Medulla oblongata (tissue), 1 donor: ENCODE results near the gene COMT.
"Not testable (repeated sequence)": the region's sequence is repeated elsewhere in the genome, so short reads cannot be mapped to it uniquely, and the experiment has no call there.

Experiments used
- DNase-seq: peaks from one replicate; pipeline ENCODE4 v3.0.0-alpha.2; 2015; ENCODE audit errors: extremely low spot score

Gene COMT

DNA sequence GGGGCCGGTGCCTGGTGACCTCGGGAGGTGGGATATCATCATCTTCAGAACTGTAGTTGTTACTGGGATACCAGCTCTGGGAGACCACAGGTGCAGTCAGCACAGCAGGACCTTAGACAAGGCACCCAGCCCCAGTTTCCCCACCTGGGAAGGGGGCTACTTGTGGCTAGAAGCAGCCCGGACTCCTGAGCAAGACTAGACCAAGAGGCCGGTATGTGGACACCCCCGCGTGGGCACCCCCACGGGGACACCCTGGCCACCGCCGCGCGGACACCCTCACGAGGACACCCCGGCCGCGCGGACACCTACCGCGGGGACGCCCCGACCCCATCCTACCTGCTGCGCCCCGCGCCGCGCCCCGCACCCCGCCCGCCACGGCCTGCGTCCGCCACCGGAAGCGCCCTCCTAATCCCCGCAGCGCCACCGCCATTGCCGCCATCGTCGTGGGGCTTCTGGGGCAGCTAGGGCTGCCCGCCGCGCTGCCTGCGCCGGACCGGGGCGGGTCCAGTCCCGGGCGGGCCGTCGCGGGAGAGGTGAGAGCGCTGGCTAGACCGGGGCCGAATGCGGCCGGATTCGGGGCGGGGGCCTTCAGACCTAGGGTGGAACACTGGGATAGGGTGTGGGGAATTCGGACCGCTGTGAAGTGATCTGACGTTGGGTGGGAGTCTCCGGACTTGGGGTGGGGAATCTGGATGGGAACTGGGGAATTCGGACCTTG, at the start of gene COMT, which contains the start of gene TXNRD2:
Gene COMT, plus strand, starts transcription at position 408 of the 718 bp plus-strand sequence. CDS start 20,755 bp downstream, outside the sequence.
Gene TXNRD2, minus strand, starts transcription at position 454 of the 718 bp plus-strand sequence. Its CDS starts 15 bp downstream, at position 439.
- DNase-seq, result peak; percentile 46

DNA sequence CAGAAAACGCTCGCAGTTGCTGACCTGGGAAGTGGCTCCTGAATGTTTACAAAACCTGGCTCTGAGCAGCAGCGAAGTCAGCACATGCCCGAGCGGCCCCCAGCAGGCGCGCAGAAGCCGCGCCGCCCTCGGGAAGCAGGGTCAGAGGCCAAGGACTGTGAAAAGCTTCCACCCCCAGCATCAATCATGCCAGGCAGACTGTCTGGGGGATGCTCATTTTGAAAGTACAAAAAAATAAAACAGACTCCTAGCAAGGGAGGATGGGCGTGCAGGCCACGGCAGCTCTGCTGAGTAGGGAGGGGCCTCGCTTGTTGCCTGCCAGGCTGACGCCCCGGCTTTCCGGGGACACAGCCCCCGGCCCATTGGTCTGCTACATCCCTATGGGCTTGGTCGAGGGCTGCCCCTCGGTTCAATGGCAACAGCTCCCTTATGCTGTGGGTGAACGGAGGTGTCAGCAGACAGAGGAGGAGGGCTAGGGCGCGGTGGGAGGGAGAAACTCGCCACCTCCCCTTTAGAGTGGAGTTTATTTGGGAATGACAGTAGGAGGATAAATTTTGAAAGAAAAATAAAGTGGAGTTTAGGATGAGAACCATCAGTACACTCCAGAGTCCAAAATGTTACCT, 49.2 kb upstream of the COMT start:
- DNase-seq, result no peak

DNA sequence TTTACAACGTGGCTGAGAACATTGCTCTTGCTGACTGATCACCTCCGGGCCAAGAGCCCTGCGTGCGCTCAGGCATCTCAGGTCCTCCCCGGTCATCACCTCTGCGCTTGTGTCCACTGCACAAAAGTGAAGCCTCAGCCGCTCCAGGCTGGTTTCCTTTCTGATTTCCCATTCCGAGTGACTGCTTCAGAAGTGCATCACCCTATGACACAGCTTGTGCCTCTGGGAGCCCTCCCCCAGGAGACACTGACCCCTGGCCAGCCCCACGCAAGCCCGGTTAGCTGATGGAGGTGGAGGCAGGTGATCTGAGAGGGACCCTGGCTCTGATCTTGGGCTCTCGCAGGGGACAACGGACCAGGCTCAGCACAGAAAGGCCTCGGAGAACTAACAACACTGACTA, 48.6 kb upstream of the COMT start:
- DNase-seq, result no peak

DNA sequence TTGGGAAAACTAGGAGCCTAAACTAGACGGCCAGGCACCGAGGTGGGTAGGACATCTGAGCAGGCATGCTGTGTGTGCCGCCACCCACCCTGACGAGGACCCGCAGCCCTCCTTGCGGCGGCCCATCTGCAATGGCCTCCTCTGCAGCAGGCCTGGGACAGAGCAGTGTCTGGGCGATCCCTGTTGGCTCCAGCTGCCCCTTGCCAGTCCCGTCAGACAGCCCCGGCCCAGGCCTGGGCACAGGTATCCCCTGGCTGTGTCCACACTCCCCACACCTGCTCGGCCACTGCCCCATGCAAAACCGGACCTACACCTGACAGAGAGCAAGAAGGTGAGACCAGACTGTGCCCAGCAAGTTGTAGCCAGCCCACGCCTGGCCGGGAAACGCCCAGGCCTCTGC, 48.2 kb upstream of the COMT start:
- no peak for DNase-seq

DNA sequence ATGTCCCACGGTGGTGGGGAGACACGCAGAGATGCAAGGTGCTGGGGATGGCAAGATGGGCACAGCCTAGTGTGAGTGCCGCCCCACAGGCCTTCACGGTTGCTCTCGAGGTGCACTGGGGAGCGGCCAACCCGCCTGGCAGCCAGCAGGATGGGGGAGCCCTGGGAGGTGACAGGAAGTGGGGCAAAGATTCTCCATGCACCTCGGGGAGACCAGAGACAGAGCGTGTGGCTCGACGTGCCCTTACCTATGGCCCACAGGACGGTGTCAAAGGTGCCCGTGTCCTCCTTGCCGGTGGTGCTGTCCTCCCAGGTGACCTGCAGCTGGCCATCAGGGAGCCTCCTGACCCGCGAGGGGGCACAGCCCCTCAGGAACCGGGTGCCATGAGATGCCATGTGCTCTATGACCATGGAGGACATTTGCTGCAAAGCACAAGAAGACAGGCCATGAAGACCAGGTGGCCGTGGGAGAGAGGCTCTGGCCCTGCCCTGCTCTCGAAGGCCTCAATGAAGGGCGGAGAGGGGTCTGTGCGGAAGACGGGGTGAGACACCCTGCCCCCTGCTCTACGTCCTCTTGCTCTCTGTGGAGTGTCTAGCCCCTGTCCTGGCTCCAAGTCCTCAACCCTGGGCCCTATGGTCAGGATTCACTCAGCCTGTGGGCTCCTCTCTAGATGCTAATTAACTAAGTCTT, 46.3 kb upstream of the COMT start:
- no peak for DNase-seq

DNA sequence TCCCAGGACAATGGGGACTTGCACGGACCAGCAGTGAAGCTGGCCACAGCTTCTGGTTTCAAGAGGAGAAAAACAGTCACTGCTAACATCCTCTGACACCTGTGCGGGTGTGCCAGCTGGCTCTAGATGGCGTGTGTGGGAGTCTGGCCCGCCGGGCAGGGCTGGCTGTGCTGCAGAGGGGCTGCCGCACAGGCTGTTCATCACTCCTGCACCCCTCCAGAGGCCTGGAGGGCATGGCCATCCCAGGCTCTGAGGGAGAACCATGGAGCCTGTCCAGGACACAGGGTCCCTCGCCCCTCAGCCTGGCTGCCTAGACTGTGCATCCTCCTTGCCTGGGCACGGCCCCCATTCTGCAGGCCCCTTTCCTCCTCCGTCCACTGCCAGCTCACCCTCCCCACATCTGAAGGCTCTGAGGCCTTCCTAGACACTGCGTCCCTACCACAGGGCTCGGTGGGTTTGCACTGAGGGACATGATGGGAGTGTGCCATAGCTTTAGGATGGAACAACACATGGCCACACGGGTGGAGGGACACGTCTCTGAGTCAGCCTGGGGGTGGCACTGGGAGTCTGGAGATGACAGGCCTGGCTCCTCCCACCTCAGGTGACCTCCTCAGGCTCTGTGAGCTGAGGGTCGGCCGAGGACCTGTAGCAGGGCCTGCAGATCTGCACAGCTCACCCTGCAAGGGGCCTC, 44.8 kb upstream of the COMT start:
- no peak for DNase-seq

DNA sequence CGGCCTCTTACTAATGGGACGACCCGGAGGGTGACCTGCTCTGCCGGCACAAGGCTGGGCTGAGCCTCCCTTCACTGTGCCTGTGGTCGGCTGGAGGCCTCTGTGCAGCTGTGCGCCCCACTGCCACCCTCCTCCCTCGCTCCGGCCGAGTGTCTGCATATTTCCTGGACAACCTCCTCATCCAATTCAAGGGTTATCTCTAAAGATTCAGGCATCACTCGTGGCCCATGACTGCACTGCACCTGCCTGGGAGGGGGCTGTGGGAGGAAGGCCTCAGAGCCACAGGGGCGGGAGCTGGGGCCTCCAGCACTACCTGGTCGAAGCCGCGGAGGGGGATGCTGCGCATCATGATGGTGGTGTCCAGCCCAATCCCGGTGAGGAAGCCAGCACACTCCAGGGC, 43.8 kb upstream of the COMT start:
- DNase-seq, result no peak

DNA sequence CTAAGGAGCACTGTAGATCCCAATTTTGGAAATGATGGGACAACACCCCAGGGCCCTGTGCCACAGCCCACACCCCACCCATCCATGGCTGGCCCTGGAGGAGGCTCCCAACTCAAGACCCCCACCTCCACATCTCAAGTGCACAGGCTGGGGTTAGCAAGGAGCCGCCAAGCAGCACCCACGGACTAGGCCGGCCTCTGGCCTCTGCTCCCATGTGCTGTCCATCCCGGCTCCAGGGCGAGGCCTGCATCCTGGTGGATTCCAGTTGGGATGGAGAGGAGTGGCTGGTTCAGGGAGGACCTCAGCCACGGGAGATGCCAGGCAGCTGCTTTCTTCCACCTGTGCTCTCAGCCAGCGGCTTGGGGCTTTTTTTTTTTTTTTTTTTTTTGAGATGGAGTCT, 43.4 kb upstream of the COMT start:
- no peak for DNase-seq

DNA sequence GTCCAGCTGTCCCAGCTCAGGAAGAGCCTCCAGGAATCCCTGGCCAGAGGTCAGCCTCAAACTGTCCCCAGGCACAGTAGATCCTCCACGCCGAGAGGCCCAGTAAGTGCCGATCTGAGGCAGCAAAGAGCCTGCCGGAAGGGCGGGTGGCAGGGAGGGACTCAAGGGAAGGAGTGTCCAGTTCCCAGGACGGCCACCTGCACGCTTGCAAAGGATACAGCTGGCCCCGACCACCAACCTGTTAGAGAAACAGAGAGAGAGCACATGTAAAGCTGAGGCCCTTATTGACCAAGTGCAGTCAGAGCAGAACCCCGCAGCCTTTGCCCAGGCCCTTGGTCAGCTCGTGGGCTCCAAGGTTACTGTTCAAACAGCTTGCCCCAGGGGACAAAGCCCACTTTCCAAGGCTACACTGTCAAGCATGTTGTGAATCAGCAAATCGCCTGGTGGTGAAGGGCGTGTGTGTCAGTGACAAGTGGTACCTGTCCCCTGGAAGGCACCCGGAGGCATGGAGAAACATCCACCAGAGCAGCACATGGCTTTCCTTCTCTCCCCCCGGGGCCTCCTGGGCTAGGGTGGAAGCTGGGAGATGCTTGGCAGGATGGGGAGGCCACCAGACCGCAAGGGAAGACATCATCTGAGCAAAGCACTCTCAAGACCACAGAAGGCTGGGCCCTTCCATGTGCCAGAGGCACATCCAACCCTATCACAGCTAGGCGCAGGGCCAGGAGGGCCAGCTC, 42.6 kb upstream of the COMT start:
- no peak for DNase-seq

DNA sequence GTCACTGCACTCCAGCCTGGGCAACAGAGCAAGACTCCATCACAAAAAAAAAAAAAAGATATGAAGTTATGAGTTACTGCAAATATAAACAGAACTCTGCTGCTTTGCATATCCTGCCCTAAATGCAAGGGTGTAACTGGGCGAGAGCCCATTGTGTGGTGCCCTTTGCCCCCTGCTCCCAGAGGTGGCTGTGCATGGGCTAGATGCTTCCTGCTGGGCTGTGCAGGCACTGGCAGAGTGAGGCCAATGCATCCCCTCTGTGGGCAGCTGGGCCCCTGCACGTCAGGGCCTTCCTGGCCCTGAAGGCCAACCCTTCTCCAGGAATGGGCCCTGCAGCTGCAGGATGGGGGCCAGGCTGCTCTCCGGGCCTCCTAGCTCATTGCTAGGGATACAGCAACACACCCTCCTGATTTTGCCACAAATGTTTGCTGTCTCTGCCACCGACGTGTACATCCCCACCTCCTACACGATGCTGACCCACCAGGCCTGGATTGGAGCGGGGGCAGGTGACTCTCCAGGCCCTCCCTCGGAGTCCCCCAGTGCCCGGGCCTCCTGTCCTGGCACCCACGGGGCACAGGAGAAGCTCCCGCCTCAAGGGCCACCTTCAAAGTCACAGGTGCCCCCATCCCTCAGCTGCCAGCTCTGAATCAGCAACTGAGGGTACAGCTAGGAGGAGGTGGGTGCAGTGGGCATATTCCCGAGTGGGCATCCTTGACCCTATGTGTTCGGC, 40.7 kb upstream of the COMT start:
- DNase-seq, result no peak

DNA sequence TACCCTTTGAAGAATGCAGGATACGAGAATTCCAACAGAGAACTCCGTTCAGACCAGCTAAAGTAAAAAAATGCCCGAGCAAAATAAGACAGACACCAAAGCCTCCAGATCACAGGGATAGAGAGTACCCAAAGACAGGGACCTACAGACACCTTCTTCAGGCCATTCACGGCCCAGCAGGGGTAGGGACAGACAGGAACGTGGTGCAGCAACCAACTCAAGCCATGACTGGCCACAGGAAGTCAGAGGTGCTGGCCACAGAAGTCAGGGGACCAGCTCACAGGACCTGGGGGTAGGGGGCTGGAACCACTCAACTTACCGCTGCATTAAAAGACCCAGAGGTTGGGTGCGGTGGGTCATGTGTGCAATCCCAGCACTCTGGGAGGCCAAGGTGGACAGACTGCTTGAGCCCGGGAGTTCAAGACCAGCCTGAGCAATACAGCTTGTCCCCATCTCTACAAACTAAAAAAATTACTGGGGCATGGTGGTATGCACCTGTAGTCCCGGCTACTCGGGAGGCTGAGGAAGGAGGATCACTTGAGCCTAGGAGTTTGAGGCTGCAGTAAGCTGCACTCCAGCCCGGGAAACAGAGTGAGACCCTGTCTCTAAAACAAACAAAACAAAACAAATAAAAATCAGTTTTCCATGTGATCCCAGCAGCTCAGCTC, 39.9 kb upstream of the COMT start:
- no peak for DNase-seq

DNA sequence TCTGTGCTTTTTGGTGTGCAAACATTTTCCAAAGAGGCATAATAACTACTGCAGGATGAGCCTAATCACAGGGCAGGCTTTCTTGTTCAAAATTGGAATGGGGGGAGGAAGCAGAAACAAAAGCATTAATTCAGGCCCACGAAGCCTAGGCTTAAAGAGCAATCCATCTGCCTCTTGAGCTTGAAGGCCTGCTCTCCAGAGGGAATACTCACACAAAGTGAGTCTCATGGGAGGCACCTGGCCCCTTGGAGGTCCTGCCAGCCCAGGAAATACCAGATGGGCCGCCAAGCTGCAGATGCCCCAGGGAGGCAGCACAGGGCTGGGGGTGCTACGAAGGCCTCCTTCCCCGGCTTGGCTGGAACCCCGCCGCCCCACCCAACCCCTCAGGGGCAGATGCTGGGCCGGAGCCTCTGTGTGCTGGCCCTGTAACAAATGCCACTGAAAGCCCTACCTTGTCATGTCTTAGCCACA, 39.3 kb upstream of the COMT start:
- no peak for DNase-seq

DNA sequence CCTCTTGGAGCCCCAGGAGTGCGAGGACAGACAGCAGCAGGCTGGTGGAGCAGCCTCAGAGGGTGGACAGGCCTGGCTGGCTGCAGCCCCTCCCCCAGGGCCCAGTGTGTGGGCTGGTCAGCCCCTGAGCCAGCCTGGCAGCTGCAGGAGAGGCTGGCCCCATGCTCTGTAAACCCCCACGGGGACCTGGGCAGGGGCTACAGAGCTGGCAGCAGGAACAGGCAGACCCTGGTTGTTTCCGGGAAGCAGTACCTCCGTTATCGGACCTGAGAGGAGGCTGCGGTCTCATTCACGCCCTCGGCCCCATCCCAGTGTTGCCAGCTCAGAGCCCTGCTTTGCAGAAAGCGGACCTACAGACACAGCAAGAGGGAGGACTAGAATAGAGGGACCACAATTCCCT, 38.5 kb upstream of the COMT start:
- no peak for DNase-seq

DNA sequence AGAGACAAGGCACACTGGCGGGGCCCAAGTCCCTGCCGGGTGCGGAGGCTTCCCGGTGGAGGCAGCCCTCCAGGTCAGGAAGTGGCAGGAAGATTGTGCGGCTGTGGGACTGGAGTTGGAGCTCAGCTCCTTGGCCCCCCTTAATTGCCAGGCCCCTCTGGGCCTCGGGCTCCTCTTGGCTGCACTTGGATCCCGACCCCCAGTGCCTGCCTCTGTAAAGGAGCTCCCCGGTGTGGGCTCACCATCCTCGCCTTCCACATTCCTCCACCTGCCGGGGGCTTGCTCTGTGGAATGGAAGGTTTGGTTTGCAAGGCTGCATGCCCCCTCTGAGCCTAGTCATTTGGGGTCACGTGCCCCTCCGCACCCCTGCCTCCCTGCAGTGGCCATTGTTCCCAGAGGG, 38.1 kb upstream of the COMT start:
- DNase-seq, result no peak

DNA sequence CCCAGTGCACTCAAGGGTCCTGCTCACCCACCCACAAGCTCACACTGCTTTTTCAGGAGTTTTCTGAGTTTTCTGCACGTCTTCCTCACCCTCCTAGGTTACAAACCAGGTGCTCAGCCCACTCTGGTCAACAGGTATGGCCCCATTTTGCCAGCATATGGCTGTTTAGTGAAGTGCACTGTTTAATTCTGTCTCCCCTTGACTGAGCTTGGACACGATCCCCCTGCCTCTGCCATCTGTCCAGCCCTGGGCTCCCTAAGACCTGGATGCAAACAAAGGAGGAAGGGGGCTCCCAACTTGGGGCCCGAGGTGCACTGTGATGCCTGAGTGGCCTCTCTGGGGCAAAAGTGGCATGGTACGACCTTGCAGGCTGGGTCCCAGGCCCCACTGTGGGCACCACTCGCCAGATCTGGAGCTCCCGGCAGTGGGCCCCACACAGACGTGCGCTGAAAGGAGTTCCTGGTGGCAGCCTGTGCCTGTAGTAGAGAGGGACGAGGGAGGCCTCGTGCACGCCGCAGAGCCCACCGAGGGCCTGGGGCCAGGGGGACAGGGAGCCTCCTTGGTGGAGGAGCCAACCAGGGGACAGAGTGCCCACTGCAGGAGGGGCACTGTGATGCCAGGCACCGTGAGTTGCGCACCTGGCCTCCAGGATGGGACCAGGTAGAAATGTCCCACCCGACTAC, 37.3 kb upstream of the COMT start:
- no peak for DNase-seq

DNA sequence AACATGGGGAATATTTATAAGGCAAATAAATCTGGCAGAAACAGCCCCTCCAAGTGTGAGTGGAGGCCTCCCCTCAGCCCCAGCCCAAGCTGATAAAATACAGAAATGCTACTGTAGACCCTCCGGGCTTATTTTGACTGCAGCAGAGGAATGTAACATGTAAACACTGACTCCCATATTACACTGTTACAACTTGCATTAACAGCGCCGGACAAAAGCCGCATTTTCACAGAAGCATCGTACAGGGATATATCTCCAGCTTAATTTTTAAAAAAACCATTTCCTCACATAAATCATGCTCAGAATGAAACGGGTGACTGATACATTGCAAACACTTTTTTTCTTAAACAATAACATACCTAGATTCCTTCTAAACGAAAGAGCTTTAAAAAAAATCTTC, 36.6 kb upstream of the COMT start:
- no peak for DNase-seq

DNA sequence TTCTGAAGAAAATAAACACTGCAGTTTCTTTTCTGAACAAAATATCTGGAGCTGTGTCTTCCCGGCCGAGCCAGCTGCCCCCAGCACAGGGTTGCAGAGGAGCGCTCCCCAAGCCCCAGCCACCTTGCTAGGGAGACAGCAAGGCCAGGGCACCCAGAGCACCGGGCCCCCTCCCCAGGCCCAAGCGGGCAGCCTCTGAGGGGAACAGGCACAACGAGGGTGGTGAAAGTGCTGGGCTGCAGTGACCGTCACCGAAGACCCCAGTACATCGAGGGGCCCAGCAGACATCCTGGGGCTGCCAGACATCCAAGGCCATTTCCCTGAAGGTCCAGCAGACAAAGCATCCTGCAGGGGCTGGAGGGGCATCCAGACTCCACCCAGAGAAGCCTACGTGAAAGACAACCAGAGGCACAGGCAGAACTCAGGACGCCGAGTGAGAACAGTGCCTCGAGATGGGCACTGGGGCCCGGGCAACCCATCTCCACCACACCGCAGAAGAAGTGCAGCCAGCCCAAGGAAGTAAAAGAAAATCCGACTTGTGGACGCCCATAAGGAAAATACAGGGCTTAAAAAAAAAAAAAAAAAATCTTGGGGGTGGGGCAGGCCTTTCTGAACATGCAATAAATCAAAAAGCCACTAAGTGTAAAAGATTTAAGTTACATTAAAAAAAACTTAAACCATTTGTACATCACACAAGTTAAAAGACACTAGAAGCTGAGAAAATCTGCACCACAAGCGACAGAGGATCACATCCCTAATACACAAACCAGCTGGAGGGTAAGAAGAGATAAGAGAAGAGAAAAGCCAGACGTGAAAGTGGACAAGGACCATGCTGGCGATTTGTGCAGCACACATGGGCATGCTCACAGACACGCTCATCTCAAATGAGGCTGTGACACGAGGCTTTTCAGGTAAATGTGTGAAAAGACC, 36.0 kb upstream of the COMT start:
- DNase-seq, result no peak

DNA sequence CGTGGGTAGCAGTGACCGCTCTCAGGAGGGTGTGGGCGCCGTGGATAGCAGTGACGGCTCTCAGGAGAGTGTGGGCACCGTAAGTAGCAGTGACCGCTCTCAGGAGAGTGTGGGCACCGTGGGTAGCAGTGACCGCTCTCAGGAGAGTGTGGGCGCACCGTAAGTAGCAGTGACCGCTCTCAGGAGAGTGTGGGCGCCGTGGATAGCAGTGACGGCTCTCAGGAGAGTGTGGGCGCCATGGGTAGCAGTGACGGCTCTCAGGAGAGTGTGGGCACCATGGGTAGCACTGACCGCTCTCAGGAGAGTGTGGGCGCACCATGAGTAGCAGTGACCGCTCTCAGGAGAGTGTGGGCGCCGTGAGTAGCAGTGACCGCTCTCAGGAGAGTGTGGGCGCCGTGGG, 34.7 kb upstream of the COMT start:
- not testable (repeated sequence) for DNase-seq

DNA sequence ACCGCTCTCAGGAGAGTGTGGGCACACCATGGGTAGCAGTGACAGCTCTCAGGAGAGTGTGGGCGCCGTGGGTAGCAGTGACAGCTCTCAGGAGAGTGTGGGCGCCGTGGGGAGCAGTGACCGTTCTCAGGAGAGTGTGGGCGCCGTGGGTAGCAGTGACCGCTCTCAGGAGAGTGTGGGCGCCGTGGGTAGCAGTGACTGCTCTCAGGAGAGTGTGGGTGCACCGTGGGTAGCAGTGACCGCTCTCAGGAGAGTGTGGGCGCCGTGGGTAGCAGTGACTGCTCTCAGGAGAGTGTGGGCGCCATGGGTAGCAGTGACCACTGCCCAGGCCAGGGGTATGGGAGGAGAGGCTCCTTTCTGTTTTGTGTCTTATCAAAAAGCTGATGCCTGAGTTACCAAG, 33.7 kb upstream of the COMT start:
- not testable (repeated sequence) for DNase-seq
